ENCODE results near the gene ZBTB33. TPM values are rescaled to one million over a fixed set of nuclear protein-coding genes. Genes with fewer than 3 reads are reported as not detected.

ZBTB33 gene
- total and polyA plus RNA-seq, 2 of the 13 experiments (the other 11 are each of a cell fraction or from before 2014, with no cell fraction given), result 6.5 to 20.2 TPM

DNA sequence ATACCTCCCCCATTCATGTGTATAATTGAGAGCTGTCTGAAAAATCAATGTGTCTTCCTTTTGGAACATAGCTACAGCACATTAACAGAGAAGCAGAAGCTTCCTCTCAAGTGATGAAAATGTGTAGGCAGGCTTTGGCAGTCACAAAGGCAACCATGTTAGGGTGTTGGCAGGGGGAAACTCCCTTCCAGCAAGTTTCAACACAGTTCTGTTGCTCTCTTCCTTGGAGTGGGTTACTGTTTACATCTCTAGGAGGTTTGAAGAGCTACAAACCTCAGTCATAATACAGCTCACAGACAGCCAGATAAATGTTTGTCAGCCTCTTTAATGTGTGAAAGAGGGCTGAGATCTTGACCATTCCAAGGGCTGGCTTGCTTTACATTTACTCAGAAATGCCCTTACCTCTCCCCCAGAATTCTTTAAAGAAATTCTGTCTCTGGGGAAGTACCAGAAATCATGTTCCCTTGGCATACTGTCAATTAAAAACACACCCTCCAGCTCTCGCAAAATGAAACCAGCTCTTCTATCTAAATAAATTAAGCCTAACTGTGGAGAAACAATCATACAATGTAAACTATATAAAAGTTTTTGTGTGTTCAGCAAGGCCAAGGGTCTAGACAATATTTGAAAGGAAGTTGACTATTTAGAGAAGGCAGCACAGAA, 18.9 kb downstream of the ZBTB33 start:
- ChIA-PET POLR2A (no interaction called here), CTCF (ENCODE audit: low intra/inter-chr PET ratio, low total read pairs) (no interaction called here)
- no TSS peak for BruUV-seq (replicated peaks)
- ATAC-seq, result no peak
- no peak for FAIRE-seq
- H3K9me3 ChIP-seq (ENCODE audit: low read length), result no peaks in the 10 kb centered on the region
- TF ChIP-seq KLF9 (CRISPR knock-in tag; IDR thresholded peaks at IDR 0.05; ENCODE audit: low read depth), result no peak
- no peak for TF ChIP-seq HMG20B (CRISPR knock-in tag; conservative IDR thresholded peaks at IDR 0.05)
- no peak for TF ChIP-seq NFKBIZ (CRISPR knock-in tag; IDR thresholded peaks at IDR 0.05)
- no peak for TF ChIP-seq CBX1 (IDR thresholded peaks at IDR 0.05; ENCODE audit: low read depth)
- TF ChIP-seq GTF2F1 (IDR thresholded peaks at IDR 0.05; ENCODE audit: low read length), result no peak
- TF ChIP-seq, protein P1, sequence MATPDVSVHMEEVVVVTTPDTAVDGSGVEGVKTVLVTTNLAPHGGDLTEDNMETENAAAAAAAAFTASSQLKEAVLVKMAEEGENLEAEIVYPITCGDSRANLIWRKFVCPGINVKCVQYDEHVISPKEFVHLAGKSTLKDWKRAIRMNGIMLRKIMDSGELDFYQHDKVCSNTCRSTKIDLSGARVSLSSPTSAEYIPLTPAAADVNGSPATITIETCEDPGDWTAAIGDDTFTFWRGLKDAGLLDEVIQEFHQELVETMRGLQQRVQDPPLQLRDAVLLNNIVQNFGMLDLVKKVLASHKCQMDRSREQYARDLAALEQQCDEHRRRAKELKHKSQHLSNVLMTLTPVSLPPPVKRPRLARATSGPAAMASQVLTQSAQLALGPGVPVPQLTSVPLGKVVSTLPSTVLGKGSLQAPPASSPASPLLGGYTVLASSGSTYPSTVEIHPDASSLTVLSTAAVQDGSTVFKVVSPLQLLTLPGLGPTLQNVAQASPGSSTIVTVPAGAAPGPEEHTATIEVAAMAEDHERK (CRISPR knock-in tag; IDR thresholded peaks at IDR 0.05; ENCODE audit: low read depth), result no peak
- TF ChIP-seq, protein P2, sequence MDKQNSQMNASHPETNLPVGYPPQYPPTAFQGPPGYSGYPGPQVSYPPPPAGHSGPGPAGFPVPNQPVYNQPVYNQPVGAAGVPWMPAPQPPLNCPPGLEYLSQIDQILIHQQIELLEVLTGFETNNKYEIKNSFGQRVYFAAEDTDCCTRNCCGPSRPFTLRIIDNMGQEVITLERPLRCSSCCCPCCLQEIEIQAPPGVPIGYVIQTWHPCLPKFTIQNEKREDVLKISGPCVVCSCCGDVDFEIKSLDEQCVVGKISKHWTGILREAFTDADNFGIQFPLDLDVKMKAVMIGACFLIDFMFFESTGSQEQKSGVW (CRISPR knock-in tag; IDR thresholded peaks at IDR 0.05; ENCODE audit: borderline replicate concordance), result no peak
- no peak for TF ChIP-seq ONECUT2 (CRISPR knock-in tag; IDR thresholded peaks at IDR 0.05)
- TF ChIP-seq FOXJ3 (CRISPR knock-in tag; IDR thresholded peaks at IDR 0.05; ENCODE audit: borderline replicate concordance), result no peak
- TF ChIP-seq RARG (CRISPR knock-in tag; IDR thresholded peaks at IDR 0.05; ENCODE audit: low read depth), result no peak
- no peak for TF ChIP-seq NR2F2 (IDR thresholded peaks at IDR 0.05; ENCODE audit: borderline replicate concordance, low read depth)
- DNase-seq (ENCODE audit: low spot score), result no peak
- in situ Hi-C loops (cut with HindIII; ENCODE audit: extremely low pct_ligation_motif_present, low pct_unique_long_range_greater_than_20kb) (no loop called here), intact Hi-C loops (cut with micrococcal nuclease; ENCODE audit: unreplicated experiment) (no loop called here)
- 84% methylated on average over 1 of the region's 1 CpG for WGBS (ENCODE audit: low lambda C conversion rate)
- H3K36me3 ChIP-seq (replicated peaks in 1 of 2; ENCODE audit: control insufficient read depth in 1 of 2, insufficient read depth in 2 of 2, low read length in 2 of 2), result no peaks in the 10 kb centered on the region
- no peak overlapping the region for H2AFZ ChIP-seq (ENCODE audit: low read length)
- no peak overlapping the region for H3K9ac ChIP-seq (ENCODE audit: insufficient read depth, low read depth, low read length)
- H4K20me1 ChIP-seq (ENCODE audit: insufficient read depth, low read length), result no peaks in the 10 kb centered on the region
- H3K4me1 ChIP-seq (ENCODE audit: insufficient read depth, low read length), result peaks cover 23% of the 10 kb centered on the region
- H3K27ac ChIP-seq (ENCODE audit: extremely low read length, insufficient read depth, low read length), result no peak overlapping the region
- H3K27me3 ChIP-seq (ENCODE audit: control insufficient read depth in 1 of 2, insufficient read depth in 2 of 2, low read length in 2 of 2), result no peaks in the 10 kb centered on the region
- no peaks in the 10 kb centered on the region for H3K79me2 ChIP-seq (ENCODE audit: insufficient read depth, low read length)
- H3K4me3 ChIP-seq (replicated peaks in 1 of 3; ENCODE audit: insufficient read depth in 1 of 3, low read depth in 2 of 3, low read length in 3 of 3), result no peak overlapping the region
- peak overlapping the region; percentile 47; the same call in 1 of the 2 replicates for H3K4me2 ChIP-seq (ENCODE audit: low read depth, low read length)

Measured in HepG2 (cell line).